Cardiac fibroblast (primary cell): Measurements from ENCODE around the gene GRIA3.
A peak's percentile ranks its signal among the peaks of the same experiment; 100 is the strongest.

ENCODE experiments used
- DNase-seq, 2 donors: peaks; one replicate each; pipeline versions ENCODE4 v3.0.0 to v3.0.0-alpha.2; 2010; ENCODE audit warnings: low read depth in 2 of 2
- H3K4me3 ChIP-seq, 2 donors: replicated peaks in 1 of 2; 1 replicate in 1 of 2; 2 replicates in 1 of 2; pipeline ENCODE4 v1.5.1; 2011; ENCODE audit warnings: low read depth in 2 of 2, low read length in 2 of 2, mild to moderate bottlenecking in 2 of 2, moderate library complexity in 1 of 2
- TF ChIP-seq, protein P1 (sequence below): IDR thresholded peaks from one replicate; pipeline ENCODE4 v1.5.1; 2011; ENCODE audit warnings: low read depth, mild to moderate bottlenecking, low read length, inconsistent platforms

The GRIA3 gene

DNA sequence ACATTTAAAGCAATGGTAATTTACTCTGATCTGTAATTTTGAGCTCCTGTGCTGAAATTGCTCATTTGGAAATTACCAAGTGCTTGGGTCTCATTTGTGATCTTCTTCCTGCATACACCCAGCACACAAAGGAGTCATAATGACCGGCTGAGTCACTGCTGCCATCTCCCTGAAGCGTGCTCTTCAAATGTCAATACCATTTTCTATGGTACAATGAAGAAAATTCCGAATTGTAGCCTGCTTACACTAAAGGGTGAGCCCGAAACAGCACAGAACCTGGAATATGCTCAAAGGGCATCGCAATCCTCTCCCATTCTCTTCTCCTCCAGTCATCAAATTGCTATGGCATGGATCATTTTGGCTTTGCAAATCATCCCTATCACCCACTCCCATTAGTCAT is 140.5 kb downstream of the GRIA3 start:
- TF ChIP-seq, protein P1, sequence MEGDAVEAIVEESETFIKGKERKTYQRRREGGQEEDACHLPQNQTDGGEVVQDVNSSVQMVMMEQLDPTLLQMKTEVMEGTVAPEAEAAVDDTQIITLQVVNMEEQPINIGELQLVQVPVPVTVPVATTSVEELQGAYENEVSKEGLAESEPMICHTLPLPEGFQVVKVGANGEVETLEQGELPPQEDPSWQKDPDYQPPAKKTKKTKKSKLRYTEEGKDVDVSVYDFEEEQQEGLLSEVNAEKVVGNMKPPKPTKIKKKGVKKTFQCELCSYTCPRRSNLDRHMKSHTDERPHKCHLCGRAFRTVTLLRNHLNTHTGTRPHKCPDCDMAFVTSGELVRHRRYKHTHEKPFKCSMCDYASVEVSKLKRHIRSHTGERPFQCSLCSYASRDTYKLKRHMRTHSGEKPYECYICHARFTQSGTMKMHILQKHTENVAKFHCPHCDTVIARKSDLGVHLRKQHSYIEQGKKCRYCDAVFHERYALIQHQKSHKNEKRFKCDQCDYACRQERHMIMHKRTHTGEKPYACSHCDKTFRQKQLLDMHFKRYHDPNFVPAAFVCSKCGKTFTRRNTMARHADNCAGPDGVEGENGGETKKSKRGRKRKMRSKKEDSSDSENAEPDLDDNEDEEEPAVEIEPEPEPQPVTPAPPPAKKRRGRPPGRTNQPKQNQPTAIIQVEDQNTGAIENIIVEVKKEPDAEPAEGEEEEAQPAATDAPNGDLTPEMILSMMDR = no peak
- peak in 1 of 2 donors; percentile 2 for DNase-seq
- no peak overlapping the region for H3K4me3 ChIP-seq

GRCh38 chrX:123330229-123330942 is 146.3 kb downstream of the GRIA3 start:
- DNase-seq = no peak
- H3K4me3 ChIP-seq = no peak overlapping the region
- TF ChIP-seq, protein P1 = no peak

DNA sequence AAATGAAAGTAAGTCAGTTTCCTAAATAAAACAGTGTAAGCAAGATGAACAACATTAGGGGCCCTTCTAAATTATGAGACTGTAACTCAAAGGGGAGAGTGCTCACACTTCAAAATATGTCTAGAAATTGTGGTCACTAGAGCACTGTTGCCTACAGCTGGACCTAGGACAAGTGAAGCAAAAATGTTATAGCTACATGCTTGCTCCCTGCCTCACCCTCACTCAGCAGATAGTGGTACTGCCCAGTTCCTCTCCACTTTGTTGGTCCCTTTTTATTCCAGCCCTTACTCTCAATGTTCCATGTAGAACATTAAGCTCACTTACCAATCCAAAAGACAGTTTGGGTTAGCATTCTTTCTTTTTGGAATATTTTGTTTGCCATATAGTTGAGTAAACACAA is 147.3 kb downstream of the GRIA3 start:
- H3K4me3 ChIP-seq = no peak overlapping the region
- TF ChIP-seq, protein P1 = no peak
- no peak for DNase-seq

DNA sequence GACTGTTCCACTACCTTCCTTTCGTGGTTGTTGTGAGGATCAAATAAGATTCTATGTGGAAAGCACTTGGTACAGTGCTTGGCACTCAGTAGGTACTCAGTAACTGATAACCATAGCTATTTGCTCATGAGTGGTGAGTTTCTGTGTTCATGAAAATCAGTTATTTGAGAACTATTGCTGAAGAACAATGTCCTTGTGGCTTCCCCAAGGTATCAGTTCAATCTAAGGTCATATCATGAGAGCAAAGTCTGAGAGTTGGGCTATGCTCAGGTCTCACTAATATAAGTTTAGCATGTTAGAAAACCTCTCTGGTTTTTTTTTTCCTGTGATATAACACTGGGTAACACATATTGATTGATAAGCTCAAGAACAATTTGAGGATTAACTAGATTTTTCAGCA is 147.8 kb downstream of the GRIA3 start:
- DNase-seq = no peak
- no peak overlapping the region for H3K4me3 ChIP-seq
- TF ChIP-seq, protein P1 = no peak

DNA sequence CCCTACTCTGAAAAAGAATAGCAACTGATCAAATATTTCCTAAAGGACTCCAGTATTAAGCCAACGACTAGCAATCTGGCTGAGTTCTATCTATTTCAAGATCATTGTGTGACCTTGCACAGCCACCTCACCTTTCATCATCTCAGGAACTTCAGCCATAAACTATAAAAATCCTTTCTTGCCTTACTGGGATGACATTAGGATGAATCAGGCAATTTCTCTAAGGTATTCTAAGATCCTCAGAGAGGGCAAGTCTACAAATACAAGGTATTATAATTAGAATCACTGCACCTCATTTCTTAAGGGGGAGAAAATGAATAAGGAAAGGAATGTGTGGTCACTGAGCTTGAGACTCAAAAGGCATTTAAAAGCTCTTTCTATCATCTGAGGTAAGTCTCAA is 152.6 kb downstream of the GRIA3 start:
- TF ChIP-seq, protein P1 = no peak
- no peak overlapping the region for H3K4me3 ChIP-seq
- DNase-seq = no peak

DNA sequence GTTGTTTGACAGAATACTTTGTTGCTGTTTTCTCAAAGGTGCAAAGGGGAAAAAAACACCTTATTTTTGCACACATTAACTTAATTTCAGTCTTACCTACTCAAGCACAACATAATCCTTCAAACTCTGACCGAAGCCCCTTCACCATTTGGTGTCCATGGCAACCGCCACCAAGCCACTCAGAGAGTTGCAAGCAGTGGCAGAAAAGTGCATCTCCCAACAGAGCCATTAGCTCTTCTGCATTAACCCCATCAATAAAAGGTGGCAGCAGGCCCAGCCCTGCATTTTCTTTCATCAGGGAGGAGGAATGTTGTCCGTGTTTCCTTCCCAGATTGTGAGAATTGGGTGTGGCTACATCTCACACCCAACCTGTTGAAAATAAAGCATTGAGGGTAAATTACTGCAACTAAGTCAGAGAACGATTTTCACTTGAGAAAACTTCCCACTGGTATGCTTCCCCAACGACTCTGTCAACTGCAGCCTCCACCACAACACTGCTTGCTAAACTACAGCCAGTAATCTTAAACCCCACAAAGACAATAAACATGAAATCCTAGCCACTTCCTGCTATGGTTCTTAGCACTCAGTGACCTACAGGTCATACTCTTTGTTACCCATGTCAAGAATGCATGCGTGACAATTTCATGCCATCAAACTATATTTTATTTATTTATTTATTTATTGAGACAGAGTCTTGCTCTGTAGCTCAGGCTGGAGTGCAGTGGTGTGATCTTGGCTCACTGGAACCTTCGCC is 154.0 kb downstream of the GRIA3 start:
- no peak for DNase-seq
- no peak overlapping the region for H3K4me3 ChIP-seq
- TF ChIP-seq, protein P1 = no peak
